Kidney capillary endothelial cell (primary cell): Measurements from ENCODE around the gene DST.
"Not testable (repeated sequence)": the region's sequence is repeated elsewhere in the genome, so short reads cannot be mapped to it uniquely, and the experiment has no call there.

ENCODE experiments used
- DNase-seq: peaks from one replicate; pipeline ENCODE4 v3.0.0-alpha.2; 2018; ENCODE audit warnings: low spot score

DST gene

GRCh38 chr6:56661338-56661737 is 18.6 kb upstream of the DST start:
- DNase-seq: not testable (repeated sequence)

GRCh38 chr6:56660381-56660730 is 17.7 kb upstream of the DST start:
- no peak for DNase-seq

DNA sequence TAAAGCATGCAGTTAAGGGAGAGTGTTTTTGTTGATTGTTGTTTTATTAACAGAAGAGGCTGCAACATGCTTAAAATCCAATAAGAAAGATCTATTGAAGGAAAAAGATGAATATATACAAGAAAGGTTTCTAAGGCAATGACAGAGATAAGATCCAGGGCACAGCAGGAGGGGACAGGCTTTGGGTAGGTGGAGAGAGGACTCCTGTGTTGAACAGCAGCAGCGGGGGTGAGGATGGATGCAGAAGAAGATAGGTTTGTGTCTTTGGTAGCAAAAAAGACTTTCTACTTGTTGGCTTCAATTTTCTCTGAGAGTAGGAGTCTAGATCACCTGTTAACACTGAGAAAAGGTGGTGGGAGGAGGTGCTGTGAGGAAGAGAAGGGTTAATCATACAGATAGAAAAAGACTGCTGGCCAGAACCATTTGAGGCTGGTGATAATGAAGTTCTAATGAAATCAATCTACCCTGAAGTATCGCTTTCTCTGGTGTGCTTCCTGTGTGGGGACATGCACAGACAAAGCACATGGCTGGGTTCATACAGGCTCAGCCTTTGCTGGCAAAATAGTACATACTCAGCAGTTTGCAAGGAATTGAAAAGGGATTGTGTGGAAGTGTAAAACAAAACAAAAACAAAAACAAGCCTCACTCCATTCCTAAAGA is 17.2 kb upstream of the DST start:
- no peak for DNase-seq

DNA sequence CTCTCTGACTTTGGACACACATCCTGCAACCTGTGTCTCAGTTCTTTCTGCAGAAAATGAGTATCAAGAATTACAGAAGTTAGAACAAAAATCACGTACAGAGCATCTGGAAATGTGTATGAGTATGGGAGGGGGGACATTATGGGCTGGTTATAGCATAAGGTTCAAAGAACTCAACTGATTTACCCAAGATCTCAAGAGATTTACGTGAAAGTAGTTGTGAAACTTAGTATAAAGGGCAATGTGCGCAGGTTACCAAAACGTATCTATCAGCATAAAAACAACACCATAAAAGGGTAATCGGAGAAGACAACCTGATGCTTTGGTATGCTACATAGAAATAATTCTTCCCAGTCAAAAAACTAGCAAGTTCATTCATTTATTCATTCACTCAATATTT is 15.6 kb upstream of the DST start:
- DNase-seq: no peak

GRCh38 chr6:56657354-56657753 is 14.7 kb upstream of the DST start:
- DNase-seq: no peak

DNA sequence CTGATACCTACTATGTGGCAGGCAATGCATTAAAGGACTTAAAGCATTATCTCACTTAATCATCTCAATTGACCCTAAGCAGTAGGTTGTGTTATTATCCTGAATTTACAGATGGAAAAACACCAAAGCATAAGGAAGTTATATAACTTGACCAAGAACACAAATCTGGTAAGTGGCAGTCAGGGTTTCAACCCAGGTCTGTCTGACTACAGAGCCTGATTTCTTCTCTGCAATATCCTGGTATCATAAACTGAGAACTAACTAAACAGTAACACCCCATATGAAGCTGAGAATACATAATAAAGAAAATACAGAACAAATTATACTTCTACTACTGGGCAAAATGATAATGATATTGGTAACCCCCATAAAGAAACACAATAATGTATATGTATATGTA is 13.8 kb upstream of the DST start:
- no peak for DNase-seq

- no peak for DNase-seq
Measured at GRCh38 chr6:56655996-56656395, 13.3 kb upstream of the DST start.

- no peak for DNase-seq
Measured at GRCh38 chr6:56655249-56655648, 12.6 kb upstream of the DST start.

GRCh38 chr6:56652994-56653393 is 10.3 kb upstream of the DST start:
- DNase-seq: peak; percentile 38

DNA sequence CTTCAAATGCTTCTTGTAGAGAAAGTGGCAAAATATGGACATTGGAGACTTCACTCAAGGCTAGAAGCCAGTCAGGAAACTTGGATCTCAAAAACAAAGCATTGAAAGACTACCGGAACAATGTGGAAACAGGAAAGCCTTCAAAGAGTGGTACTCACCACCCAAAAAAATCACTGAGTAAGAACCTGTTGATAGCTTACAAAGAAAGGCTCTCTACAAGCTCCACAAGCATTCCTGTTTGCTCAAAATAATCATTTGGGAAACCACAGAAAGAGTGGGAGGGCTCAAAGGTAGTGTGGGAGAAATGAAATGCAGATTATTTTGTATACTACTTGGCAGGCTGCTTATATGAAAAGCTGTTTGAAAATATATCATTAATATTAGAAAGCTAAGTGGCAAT is 9.5 kb upstream of the DST start:
- no peak for DNase-seq

- no peak for DNase-seq
Measured at GRCh38 chr6:56650191-56650590, 7.5 kb upstream of the DST start.

DNA sequence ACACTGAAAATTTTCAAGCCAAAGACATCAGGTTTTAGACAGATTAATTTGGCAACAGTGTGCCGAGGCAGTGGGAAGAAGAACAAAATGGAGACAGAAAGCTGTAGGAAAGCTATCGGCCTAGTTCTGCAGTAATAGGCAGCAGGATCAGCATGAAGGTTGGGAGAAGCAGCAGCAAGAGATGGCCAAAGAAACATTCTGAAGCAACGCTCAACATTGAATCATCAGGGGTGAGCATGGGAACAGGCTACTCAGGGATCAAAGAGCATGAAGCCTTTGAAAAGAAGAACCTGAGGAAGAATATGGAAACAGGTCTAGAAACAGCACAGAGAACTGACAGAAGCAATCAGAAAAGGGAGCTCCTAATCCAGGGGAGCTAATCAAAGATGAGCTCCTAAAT is 7.1 kb upstream of the DST start:
- no peak for DNase-seq

GRCh38 chr6:56649053-56649769 is 6.5 kb upstream of the DST start:
- no peak for DNase-seq

DNA sequence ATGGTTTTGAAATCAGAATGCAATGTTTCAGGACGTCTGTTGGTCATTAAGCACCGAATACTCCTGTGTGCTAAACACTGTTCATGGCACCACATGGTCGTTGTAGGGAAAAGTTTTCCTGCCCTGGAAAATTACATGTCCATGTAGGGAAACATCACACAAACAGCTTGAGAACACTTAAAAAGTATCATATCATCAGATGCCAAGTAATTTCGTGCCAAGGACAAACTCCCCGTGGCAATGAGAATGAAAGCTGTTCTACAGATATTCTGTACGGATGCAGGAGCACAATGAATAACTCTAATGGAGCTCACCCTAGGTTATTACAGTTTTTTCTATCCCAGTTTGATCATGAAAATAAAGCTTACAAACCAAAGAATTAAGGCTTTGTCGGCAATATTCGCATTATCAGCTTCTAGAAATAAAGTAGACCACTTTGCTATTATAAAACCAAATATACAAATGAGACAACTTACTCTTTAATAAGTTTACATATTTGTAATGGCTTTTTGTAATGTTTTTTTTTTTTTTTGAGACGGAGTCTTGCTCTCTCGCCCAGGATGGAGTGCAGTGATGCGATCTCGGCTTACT is 4.6 kb upstream of the DST start:
- no peak for DNase-seq

GRCh38 chr6:56644366-56644765 is 1.7 kb upstream of the DST start:
- no peak for DNase-seq

DNA sequence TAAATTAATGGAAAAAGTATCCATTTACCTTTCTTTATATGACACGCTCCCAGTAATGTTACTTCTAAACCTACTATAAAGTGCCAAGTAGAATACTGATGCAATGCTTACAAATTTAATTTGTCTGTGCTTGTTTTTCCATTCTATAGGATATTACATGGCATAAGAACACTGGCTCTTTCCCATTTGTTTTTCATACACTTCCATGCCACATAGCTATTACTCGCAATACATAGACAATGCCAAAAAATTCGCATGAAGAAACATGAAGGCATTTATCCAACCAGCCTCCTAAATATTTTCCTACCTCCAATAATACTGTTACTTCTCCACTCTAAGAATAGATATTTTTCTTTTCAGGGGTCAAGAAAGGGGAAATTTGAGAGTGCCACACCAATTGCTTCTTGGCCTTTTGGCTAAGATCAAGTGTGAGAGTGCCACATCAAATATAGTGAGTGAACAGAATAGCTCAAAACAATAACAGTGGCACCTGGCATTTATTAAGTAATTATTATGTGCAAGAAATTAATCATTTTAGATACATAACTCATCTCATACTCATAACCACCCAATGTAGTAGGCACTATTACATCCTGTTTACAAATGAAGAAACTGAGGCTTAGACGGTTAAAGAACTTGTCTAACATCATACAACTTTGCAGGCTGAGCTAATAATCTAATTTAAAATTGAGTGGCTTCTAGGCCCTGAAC is 845 bp upstream of the DST start:
- no peak for DNase-seq

GRCh38 chr6:56640374-56640773 is 2.3 kb downstream of the DST start:
- no peak for DNase-seq

DNA sequence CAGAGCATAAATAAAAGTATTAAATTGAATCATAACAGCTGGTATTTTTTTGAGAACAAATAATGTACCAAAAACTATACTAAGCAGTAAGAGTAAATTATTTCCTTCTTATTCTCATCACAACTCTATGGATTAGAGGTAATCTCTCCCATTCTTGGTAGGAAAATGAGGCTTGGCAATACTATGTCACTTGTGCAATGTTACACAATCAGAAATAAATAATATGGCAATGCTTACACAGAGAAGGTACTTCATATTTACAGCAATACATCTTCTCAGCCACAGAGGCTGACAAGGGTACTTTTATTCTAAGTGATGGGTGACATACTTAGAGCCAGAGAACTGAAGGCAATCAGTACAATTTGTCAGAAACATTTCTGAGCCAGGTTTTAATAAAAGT is 3.9 kb downstream of the DST start:
- no peak for DNase-seq

- DNase-seq: peak; percentile 67
Measured at GRCh38 chr6:56637640-56638039, 5.0 kb downstream of the DST start.

- no peak for DNase-seq
Measured at GRCh38 chr6:56628105-56628504, 14.6 kb downstream of the DST start.

DNA sequence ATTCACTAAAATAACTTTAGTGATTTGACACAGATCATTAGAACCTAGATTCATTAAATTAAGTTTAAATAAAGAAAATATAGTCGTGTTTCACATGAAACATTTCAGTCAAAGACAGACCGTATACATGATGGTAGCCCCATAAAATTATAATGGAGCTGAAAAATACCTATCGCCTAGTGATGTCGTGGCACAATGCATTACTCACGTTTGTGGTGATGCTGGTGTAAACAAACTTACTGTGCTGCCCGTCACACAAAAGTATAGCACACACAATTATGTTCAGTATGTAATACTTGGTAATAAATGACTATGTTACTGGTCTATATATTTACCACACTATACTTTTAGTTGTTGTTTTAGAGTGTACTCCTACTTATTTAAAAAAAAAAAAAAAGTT is 17.3 kb downstream of the DST start:
- DNase-seq: no peak

GRCh38 chr6:56624728-56625069 is 18.0 kb downstream of the DST start:
- DNase-seq: no peak

DNA sequence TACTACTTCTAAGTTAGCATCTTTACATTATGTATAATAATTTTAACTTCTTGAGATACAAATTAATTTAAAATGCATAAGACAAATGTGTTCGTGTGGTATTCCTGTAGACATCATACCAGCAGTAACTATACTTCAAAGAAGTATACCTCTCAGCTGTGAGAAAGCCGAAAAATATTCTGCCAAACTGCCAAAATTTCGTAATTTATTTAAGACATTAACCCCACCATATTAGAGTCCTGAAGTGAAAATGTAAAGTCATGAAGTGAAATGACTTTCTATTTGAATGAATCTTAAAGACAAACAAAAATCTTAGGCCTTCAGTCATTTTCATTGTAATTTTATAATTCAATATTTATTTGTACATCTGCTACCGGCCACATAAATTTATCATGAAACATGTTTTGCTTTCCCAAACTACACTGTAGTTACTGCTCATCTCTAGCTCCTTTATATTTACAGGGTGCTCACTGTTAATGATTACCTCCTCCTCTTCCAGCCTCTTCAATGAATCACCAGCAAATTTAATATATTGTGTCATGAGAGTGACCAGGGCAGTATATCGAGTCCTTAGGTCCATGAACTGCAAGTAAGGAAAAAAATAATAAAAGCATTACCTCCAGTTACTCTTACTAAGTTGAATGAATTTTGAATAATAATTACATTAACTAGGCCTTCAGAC is 18.5 kb downstream of the DST start:
- DNase-seq: no peak
